Glutamatergic neuron (in vitro differentiated cells): Measurements from ENCODE around the gene ITPRID1. TPM values are rescaled to one million over a fixed set of nuclear protein-coding genes. Genes with fewer than 3 reads are reported as not detected.

Source experiments
- DNase-seq: peaks from one replicate; pipeline ENCODE4 v3.0.0; 2022
- H3K27ac Mint-ChIP-seq: one replicate; pipeline ENCODE4 v1.8.0; 2020; ENCODE audit warnings: mild to moderate bottlenecking, mixed read lengths, inconsistent platforms; ENCODE audit not compliant: unreplicated experiment
- H3K27me3 Mint-ChIP-seq: one replicate; pipeline ENCODE4 v1.8.0; 2020; ENCODE audit warnings: mild to moderate bottlenecking, moderate library complexity, mixed read lengths, inconsistent platforms; ENCODE audit not compliant: unreplicated experiment
- H3K36me3 Mint-ChIP-seq: one replicate; pipeline ENCODE4 v1.8.0; 2020; ENCODE audit warnings: mild to moderate bottlenecking, mixed read lengths, inconsistent platforms; ENCODE audit not compliant: unreplicated experiment
- H3K4me1 Mint-ChIP-seq: one replicate; pipeline ENCODE4 v1.8.0; 2020; ENCODE audit warnings: mild to moderate bottlenecking, low read depth, mixed read lengths, inconsistent platforms; ENCODE audit not compliant: unreplicated experiment
- H3K4me3 Mint-ChIP-seq: one replicate; pipeline ENCODE4 v1.8.0; 2020; ENCODE audit warnings: mild to moderate bottlenecking, mixed read lengths, inconsistent platforms; ENCODE audit not compliant: unreplicated experiment
- H3K9me3 Mint-ChIP-seq: one replicate; pipeline ENCODE4 v1.8.0; 2020; ENCODE audit warnings: mild to moderate bottlenecking, moderate library complexity, mixed read lengths, inconsistent platforms; ENCODE audit not compliant: unreplicated experiment
- CTCF ChIP-seq: fragments of 200-600 bp; sonication (generic); IDR thresholded peaks from one replicate; pipeline ENCODE4 v1.5.0; 2021; ENCODE audit not compliant: partially characterized antibody, unreplicated experiment
- total RNA-seq: library from RNA; stranded (reverse); fragmentation: NEBNext Ultra II Directional; extraction: Animal tissue kit (Norgen Biotek cat#: 25700); gene quantifications from one replicate; pipeline ENCODE4 v1.2.1, GENCODE V29; 2021; ENCODE audit not compliant: unreplicated experiment

Gene ITPRID1
- total RNA-seq, 1 donor from 2014 or later = not detected

DNA sequence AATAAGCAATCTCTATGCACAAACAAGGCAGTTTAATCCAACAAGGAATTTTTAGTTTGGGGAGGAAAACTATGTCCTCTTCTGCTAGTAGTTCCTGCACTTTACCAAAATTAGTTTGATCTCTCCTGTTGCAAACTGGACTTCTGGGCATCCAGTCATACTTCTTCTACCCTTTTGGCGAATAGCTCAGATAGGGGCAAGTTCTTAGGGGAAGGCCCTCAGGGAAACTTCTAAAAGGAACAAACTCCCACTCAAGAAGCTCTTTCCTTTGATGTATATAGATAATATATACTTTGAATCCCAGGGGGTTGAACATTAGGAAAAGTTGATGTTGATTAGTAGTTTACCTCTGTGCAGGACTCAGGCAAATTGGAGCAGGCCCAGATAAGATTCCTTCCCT lies 151.7 kb downstream of the ITPRID1 start:
- Mint-ChIP-seq H3K4me3 (no peak overlapping the region), H3K36me3 (no peaks in the 10 kb centered on the region), H3K27me3 (no peaks in the 10 kb centered on the region), H3K4me1 (no peaks in the 10 kb centered on the region), H3K9me3 (peaks cover 2% of the 10 kb centered on the region), H3K27ac (no peak overlapping the region)
- TF ChIP-seq CTCF = no peak
- DNase-seq = no peak

GRCh38 chr7:31669461-31669860 lies 155.6 kb downstream of the ITPRID1 start:
- Mint-ChIP-seq H3K9me3 (peaks cover 4% of the 10 kb centered on the region), H3K4me3 (no peak overlapping the region), H3K27ac (no peak overlapping the region), H3K4me1 (no peaks in the 10 kb centered on the region), H3K27me3 (no peaks in the 10 kb centered on the region), H3K36me3 (no peaks in the 10 kb centered on the region)
- TF ChIP-seq CTCF = no peak
- no peak for DNase-seq

DNA sequence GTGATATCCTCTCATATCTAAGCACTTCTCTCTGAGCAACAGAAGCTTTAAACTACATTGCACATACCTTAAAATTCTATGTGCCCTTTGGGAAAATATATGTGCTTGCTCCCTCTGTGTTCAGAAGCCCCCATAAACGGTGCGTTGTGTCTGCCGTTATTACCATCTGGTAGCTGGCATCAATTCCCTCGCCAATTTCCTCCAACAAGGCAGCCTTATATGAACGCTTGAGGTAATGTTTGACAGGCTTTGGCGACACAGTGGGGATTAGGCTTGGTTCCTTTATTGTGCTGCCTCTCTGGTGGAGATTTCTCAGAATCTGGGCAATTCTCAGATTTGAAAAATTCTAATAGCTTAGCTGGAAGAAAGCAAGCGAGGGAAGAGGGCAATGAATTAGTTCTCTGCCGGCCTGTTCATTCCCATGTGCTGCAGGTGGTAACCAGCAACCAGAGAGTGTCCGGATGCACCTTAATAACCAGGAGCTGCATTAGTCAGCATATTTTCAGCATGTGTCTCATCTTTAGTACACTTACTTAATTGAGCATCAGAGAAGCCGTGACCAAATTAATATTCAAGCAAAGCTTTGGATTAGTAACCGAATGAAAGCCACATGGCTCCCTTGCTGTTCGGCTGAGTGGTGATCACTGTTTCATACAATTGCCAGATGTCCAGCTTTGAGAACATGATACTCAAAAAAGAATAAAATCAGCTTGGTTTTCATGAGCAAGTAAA lies 165.8 kb downstream of the ITPRID1 start:
- peaks cover 42% of the 10 kb centered on the region for H3K4me1 Mint-ChIP-seq
- peak overlapping the region; percentile 27 for H3K4me3 Mint-ChIP-seq
- no peak for DNase-seq
- H3K27me3 Mint-ChIP-seq = peaks cover 10% of the 10 kb centered on the region
- H3K36me3 Mint-ChIP-seq = no peaks in the 10 kb centered on the region
- H3K9me3 Mint-ChIP-seq = peaks cover 10% of the 10 kb centered on the region
- no peak for TF ChIP-seq CTCF
- peak overlapping the region; percentile 68 for H3K27ac Mint-ChIP-seq

DNA sequence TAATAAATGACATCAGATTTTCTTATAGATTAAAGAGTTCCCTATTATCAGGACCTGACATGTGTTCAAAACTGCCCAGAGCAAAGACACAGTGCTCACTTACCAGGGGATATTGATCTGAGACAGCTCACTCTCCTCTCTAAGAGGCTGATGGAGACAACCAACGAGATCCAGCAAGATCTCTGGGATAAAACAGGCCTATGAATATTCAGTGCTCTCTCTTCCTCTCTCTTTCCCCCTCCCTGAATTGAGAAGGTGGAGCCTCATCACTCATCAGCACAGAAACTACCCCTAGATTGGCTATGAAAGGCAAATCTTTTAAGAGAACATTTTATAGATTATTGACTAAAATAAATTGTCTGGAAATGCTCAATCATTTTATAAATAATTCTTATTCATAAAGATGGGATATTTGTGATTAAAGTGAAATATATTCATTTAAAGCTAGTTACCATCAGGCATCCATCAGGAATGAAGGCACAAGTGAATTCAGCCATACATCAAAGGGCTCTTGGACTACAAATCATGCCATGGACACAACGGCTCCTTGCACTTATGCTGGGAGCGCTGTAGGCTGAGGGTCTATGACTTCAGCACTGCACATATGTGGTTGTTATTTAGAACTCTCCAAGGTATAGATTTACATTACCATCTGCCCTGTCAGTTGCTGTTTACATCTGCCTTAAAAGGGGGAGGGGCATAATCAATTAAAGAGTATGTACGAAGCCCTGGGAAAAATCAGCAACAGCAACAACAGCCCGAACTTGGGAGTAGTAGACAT lies 169.7 kb downstream of the ITPRID1 start:
- no peak for TF ChIP-seq CTCF
- Mint-ChIP-seq H3K4me3 (peak overlapping the region; percentile 81), H3K4me1 (peaks cover 56% of the 10 kb centered on the region), H3K9me3 (peaks cover 27% of the 10 kb centered on the region), H3K36me3 (peaks cover 5% of the 10 kb centered on the region), H3K27ac (peak overlapping the region; percentile 100), H3K27me3 (peaks cover 20% of the 10 kb centered on the region)
- peak; percentile 54 for DNase-seq
